IMR-90 (cell line): ENCODE data around the gene TBX3. TPM values are rescaled to one million over a fixed set of nuclear protein-coding genes. Genes with fewer than 3 reads are reported as not detected.

Source experiments
- ATAC-seq: fragments of 200-7000 bp; cut with Tn5 transposase; 2 replicates; pipeline ENCODE4 v1.9.1; 2020; ENCODE audit warnings: low read depth, mild to moderate bottlenecking, moderate library complexity
- BruUV-seq: library from RNA; stranded (reverse); fragments of 400-500 nt; replicated peaks from 2 replicates; lab custom pipeline; 2021; lab: Mats Ljungman, UMichigan
- CTCF ChIA-PET: fragments of 300-600 bp; formaldehyde crosslinking; extraction: SDS; loops from one replicate; lab custom pipeline; 2021; ENCODE audit warnings: antibody characterized with exemption; lab: Yijun Ruan, JAX
- POLR2A ChIA-PET: fragments of 300-600 bp; sonication (Branson Sonifier 250); formaldehyde crosslinking; loops from one replicate; lab custom pipeline; 2022; ENCODE audit warnings: antibody characterized with exemption; ENCODE audit not compliant: unreplicated experiment; lab: Charles Lee
- DNase-seq: peaks from one replicate; pipeline ENCODE4 v3.0.0; 2013
- H2AFZ ChIP-seq: replicated peaks from 2 replicates; pipeline ENCODE3; 2013; ENCODE audit warnings: low read length, mild to moderate bottlenecking; ENCODE audit not compliant: poor library complexity
- H2AK5ac ChIP-seq: 2 replicates; pipeline ENCODE4 v1.6.1; 2013; ENCODE audit warnings: low read depth, low read length, inconsistent platforms
- H2AK9ac ChIP-seq: replicated peaks from 2 replicates; pipeline ENCODE3; 2013; ENCODE audit warnings: mild to moderate bottlenecking, low read depth, low read length, moderate library complexity; ENCODE audit not compliant: poor library complexity
- H2BK120ac ChIP-seq: 2 replicates; pipeline ENCODE4 v1.6.1; 2013; ENCODE audit warnings: low read depth, low read length, inconsistent platforms
- H2BK15ac ChIP-seq: 3 replicates; pipeline ENCODE4 v1.6.1; 2013; ENCODE audit warnings: low read depth, low read length, inconsistent platforms
- H2BK20ac ChIP-seq: 2 replicates; pipeline ENCODE4 v1.6.1; 2013; ENCODE audit warnings: low read depth, mild to moderate bottlenecking, inconsistent platforms, low read length, moderate library complexity
- H2BK5ac ChIP-seq: 2 replicates; pipeline ENCODE4 v1.6.1; 2013; ENCODE audit warnings: mild to moderate bottlenecking, low read depth, low read length, inconsistent platforms; ENCODE audit not compliant: poor library complexity, severe bottlenecking
- H3K14ac ChIP-seq: replicated peaks from 2 replicates; pipeline ENCODE4 v1.6.1; 2013; ENCODE audit warnings: low read depth, low read length, inconsistent platforms
- H3K18ac ChIP-seq: 2 replicates; pipeline ENCODE4 v1.6.1; 2013; ENCODE audit warnings: low read depth, low read length, control low read depth
- H3K23ac ChIP-seq: 2 replicates; pipeline ENCODE4 v1.6.1; 2013; ENCODE audit warnings: low read depth, low read length, inconsistent platforms
- H3K27ac ChIP-seq: 2 replicates; pipeline ENCODE4 v1.5.1; 2013; ENCODE audit warnings: mild to moderate bottlenecking, control low read depth, low read length; ENCODE audit not compliant: insufficient read depth
- H3K27me3 ChIP-seq: 2 replicates; pipeline ENCODE4 v1.6.1; 2013; ENCODE audit warnings: low read length; ENCODE audit not compliant: control insufficient read depth, insufficient read depth
- H3K36me3 ChIP-seq: 2 replicates; pipeline ENCODE4 v1.6.1; 2013; ENCODE audit warnings: low read length, mixed read lengths; ENCODE audit not compliant: control insufficient read depth, insufficient read depth
- H3K4ac ChIP-seq: 2 replicates; pipeline ENCODE4 v1.6.1; 2013; ENCODE audit warnings: low read depth, low read length, inconsistent platforms
- H3K4me1 ChIP-seq: 2 replicates; pipeline ENCODE4 v1.6.1; 2013; ENCODE audit warnings: low read length, mixed read lengths; ENCODE audit not compliant: control insufficient read depth, insufficient read depth
- H3K4me2 ChIP-seq: 2 replicates; pipeline ENCODE4 v1.6.1; 2013; ENCODE audit warnings: low read depth, mild to moderate bottlenecking, control low read depth, low read length, moderate library complexity
- H3K4me3 ChIP-seq: 2 replicates; pipeline ENCODE4 v1.5.1; 2013; ENCODE audit warnings: low read depth, mild to moderate bottlenecking, control low read depth, low read length, moderate library complexity; ENCODE audit not compliant: insufficient read depth
- H3K56ac ChIP-seq: 2 replicates; pipeline ENCODE4 v1.6.1; 2013; ENCODE audit warnings: low read length, inconsistent platforms; ENCODE audit not compliant: insufficient read depth; ENCODE audit errors: extremely low read depth
- H3K79me1 ChIP-seq, 2 experiments: 2 replicates each; pipeline ENCODE4 v1.6.1; 2013; ENCODE audit warnings: low read length in 2 of 2, inconsistent platforms in 1 of 2, low read depth in 1 of 2
- H3K9ac ChIP-seq: 2 replicates; pipeline ENCODE4 v1.6.1; 2013; ENCODE audit warnings: low read depth, low read length, control low read depth
- H3K9me1 ChIP-seq: 2 replicates; pipeline ENCODE4 v1.6.1; 2013; ENCODE audit warnings: low read length, inconsistent platforms; ENCODE audit not compliant: insufficient read depth
- H3K9me3 ChIP-seq: 2 replicates; pipeline ENCODE4 v1.6.1; 2013; ENCODE audit warnings: low read length; ENCODE audit not compliant: control insufficient read depth, insufficient read depth
- H4K20me1 ChIP-seq: 2 replicates; pipeline ENCODE4 v1.6.1; 2013; ENCODE audit warnings: low read length, inconsistent platforms; ENCODE audit not compliant: insufficient read depth
- H4K5ac ChIP-seq: 2 replicates; pipeline ENCODE4 v1.6.1; 2013; ENCODE audit warnings: mild to moderate bottlenecking, low read depth, low read length, control low read depth
- H4K8ac ChIP-seq, 2 experiments: 2 replicates each; pipeline ENCODE4 v1.6.1; 2013; ENCODE audit warnings: low read depth in 2 of 2, low read length in 2 of 2, control low read depth in 1 of 2, inconsistent platforms in 1 of 2
- H4K91ac ChIP-seq: 2 replicates; pipeline ENCODE4 v1.6.1; 2013; ENCODE audit warnings: low read depth, low read length, inconsistent platforms; ENCODE audit not compliant: insufficient read depth
- BHLHE40 ChIP-seq: fragments of 150-350 bp; IDR thresholded peaks from 2 replicates; pipeline ENCODE4 v1.6.1; 2016; ENCODE audit warnings: mild to moderate bottlenecking, low read depth, low read length
- CEBPB ChIP-seq: IDR thresholded peaks from 2 replicates; pipeline ENCODE4 v1.6.1; 2012; ENCODE audit warnings: low read depth, low read length, improper control_type of control experiment
- CHD1 ChIP-seq: IDR thresholded peaks from 2 replicates; pipeline ENCODE4 v1.6.1; 2012; ENCODE audit warnings: low read depth, low read length, improper control_type of control experiment
- CTCF ChIP-seq: conservative IDR thresholded peaks from 2 replicates; pipeline ENCODE4 v1.5.1; 2012; ENCODE audit warnings: mild to moderate bottlenecking, low read depth, low read length, improper control_type of control experiment
- ELK1 ChIP-seq: fragments of 150-350 bp; IDR thresholded peaks from 2 replicates; pipeline ENCODE4 v1.6.1; 2016; ENCODE audit warnings: low read depth, mild to moderate bottlenecking, low read length, moderate library complexity, borderline replicate concordance
- FOS ChIP-seq: fragments of 150-350 bp; IDR thresholded peaks from 2 replicates; pipeline ENCODE4 v1.6.1; 2016; ENCODE audit warnings: low read depth, low read length
- MAFK ChIP-seq: IDR thresholded peaks from 2 replicates; pipeline ENCODE4 v1.6.1; 2012; ENCODE audit warnings: low read depth, low read length, improper control_type of control experiment
- MAZ ChIP-seq: IDR thresholded peaks from 2 replicates; pipeline ENCODE4 v1.6.1; 2012; ENCODE audit warnings: low read depth, mild to moderate bottlenecking, low read length, improper control_type of control experiment, moderate library complexity, borderline replicate concordance
- MXI1 ChIP-seq: IDR thresholded peaks from 2 replicates; pipeline ENCODE4 v1.6.1; 2012; ENCODE audit warnings: low read depth, mild to moderate bottlenecking, low read length, moderate library complexity, borderline replicate concordance
- NFE2L2 ChIP-seq: fragments of 150-350 bp; IDR thresholded peaks from 2 replicates; pipeline ENCODE4 v1.6.1; 2016; ENCODE audit warnings: low read depth, mild to moderate bottlenecking, low read length
- POLR2A ChIP-seq: IDR thresholded peaks from 2 replicates; pipeline ENCODE4 v1.6.1; 2012; ENCODE audit warnings: mild to moderate bottlenecking, low read depth, low read length
- RAD21 ChIP-seq: IDR thresholded peaks from 2 replicates; pipeline ENCODE4 v1.6.1; 2012; ENCODE audit warnings: low read length, improper control_type of control experiment
- RCOR1 ChIP-seq: IDR thresholded peaks from 2 replicates; pipeline ENCODE4 v1.6.1; 2012; ENCODE audit warnings: mild to moderate bottlenecking, low read length, improper control_type of control experiment; ENCODE audit not compliant: insufficient replicate concordance
- RFX5 ChIP-seq: IDR thresholded peaks from 2 replicates; pipeline ENCODE4 v1.8.0; 2012; ENCODE audit warnings: low read depth, mild to moderate bottlenecking, low read length, moderate library complexity
- SMC3 ChIP-seq: fragments of 150-350 bp; IDR thresholded peaks from 2 replicates; pipeline ENCODE4 v1.6.1; 2016; ENCODE audit warnings: low read depth, mild to moderate bottlenecking, antibody characterized with exemption, low read length, moderate library complexity
- USF2 ChIP-seq: fragments of 150-350 bp; IDR thresholded peaks from 2 replicates; pipeline ENCODE4 v1.6.1; 2017; ENCODE audit warnings: mild to moderate bottlenecking, antibody characterized with exemption, low read length, low read depth
- WGBS, 2 experiments: methylation state at CpG; one replicate each; pipeline versions ENCODE4 v1.1.5 to v1.1.7; 2013; ENCODE audit warnings: missing lambda C conversion rate in 2 of 2; ENCODE audit not compliant: insufficient read length in 1 of 2; ENCODE audit errors: extremely low coverage in 2 of 2; 5-methylcytosine and 5-hydroxymethylcytosine counted together
- dilution Hi-C: fragments of 300-500 bp; cut with HindIII; formaldehyde crosslinking; loops from one replicate; pipeline ENCODE4 v1.14.3; 2018; ENCODE audit warnings: low sequenced_read_pairs; ENCODE audit not compliant: unreplicated experiment
- in situ Hi-C: fragments of 300-500 bp; cut with MboI; formaldehyde crosslinking; loops from 3 replicates; pipeline ENCODE4 v1.14.3; 2019; ENCODE audit warnings: low sequenced_read_pairs, inconsistent platforms, mixed read lengths
- intact Hi-C: fragments of 100-400 bp; cut with micrococcal nuclease; formaldehyde crosslinking; loops from 2 replicates; pipeline ENCODE4 v1.10.0; 2022
- polyA plus RNA-seq, 3 experiments: library from polyadenylated mRNA; depleted of rRNA; stranded (reverse); fragments of >200 nt; gene quantifications; 2 replicates each; pipeline ENCODE4 v1.2.3, GENCODE V29; 2012; ENCODE audit warnings: low replicate concordance in 1 of 3
- total RNA-seq: library from RNA; depleted of rRNA; stranded (reverse); fragments of >200 nt; gene quantifications from 2 replicates; pipeline ENCODE4 v1.2.3, GENCODE V29; 2012

TBX3 gene
- total and polyA plus RNA-seq, 2 of the 4 experiments (the other 2 are of a cell fraction): 15.8 to 44.9 TPM

GRCh38 chr12:114702462-114702861 lies 18.5 kb upstream of the TBX3 start:
- Histone ChIP-seq H4K20me1 (no peaks in the 10 kb centered on the region), H3K56ac (no peak overlapping the region), H4K91ac (no peak overlapping the region), H3K4me3 (no peak overlapping the region), H2AK9ac (no peak overlapping the region), H3K79me1 (no peaks in the 10 kb centered on the region), H3K9me1 (no peaks in the 10 kb centered on the region), H2AK5ac (no peak overlapping the region), H3K36me3 (no peaks in the 10 kb centered on the region), H3K4me2 (no peak overlapping the region), H3K9ac (no peak overlapping the region), H3K9me3 (no peaks in the 10 kb centered on the region), H3K4me1 (peaks cover 12% of the 10 kb centered on the region), H3K27ac (no peak overlapping the region), H2BK20ac (no peak overlapping the region), H3K4ac (no peak overlapping the region), H2BK15ac (no peak overlapping the region), H3K14ac (no peak overlapping the region), H4K5ac (no peak overlapping the region), H2AFZ (no peak overlapping the region), H2BK120ac (no peak overlapping the region), H3K23ac (no peak overlapping the region), H3K18ac (no peak overlapping the region), H2BK5ac (no peak overlapping the region), H4K8ac (no peak overlapping the region), H3K27me3 (peaks cover 9% of the 10 kb centered on the region)
- intact Hi-C loops (no loop called here), dilution Hi-C loops (no loop called here), in situ Hi-C loops (no loop called here)
- no TSS peak for BruUV-seq
- ChIA-PET POLR2A (no interaction called here), CTCF (no interaction called here)
- ATAC-seq (no peak), DNase-seq (no peak)
- TF ChIP-seq RCOR1: no peak
- TF ChIP-seq FOS: no peak
- no peak for TF ChIP-seq RAD21
- no peak for TF ChIP-seq MXI1
- no peak for TF ChIP-seq MAFK
- TF ChIP-seq CHD1: no peak
- TF ChIP-seq RFX5: no peak
- no peak for TF ChIP-seq MAZ
- no peak for TF ChIP-seq CTCF
- TF ChIP-seq BHLHE40: no peak
- TF ChIP-seq POLR2A: no peak
- TF ChIP-seq NFE2L2: no peak
- TF ChIP-seq USF2: no peak
- TF ChIP-seq ELK1: no peak
- no peak for TF ChIP-seq CEBPB
- no peak for TF ChIP-seq SMC3
- 43% methylated on average over 1 of the region's 10 CpGs; no CpG with 5 or more reads in 1 of the 2 experiments for WGBS, 2 experiments
